ENCODE measurements around the gene PEBP1. TPM values are rescaled to one million over a fixed set of nuclear protein-coding genes. Genes with fewer than 3 reads are reported as not detected.

The PEBP1 gene
- total and polyA plus RNA-seq, 2 of the 8 experiments (the other 6 are each of a cell fraction or from before 2014, with no cell fraction given): 444 to 622 TPM

- no peak overlapping the region for H2BK12ac ChIP-seq (ENCODE audit: low read depth, low read length)
- no peak overlapping the region for H3K9ac ChIP-seq (replicated peaks in 1 of 4; ENCODE audit: extremely low read depth in 1 of 4, low read depth in 3 of 4, low read length in 3 of 4)
- no peak for FAIRE-seq
- no peak overlapping the region for H3K4me3 ChIP-seq (ENCODE audit: extremely low read depth in 1 of 4, insufficient read depth in 2 of 4, low read depth in 3 of 4, low read length in 4 of 4)
- peaks cover 0 to 51% (median 22%) of the 10 kb centered on the region in 4 experiments; a peak in 5 of 8 replicates for H3K36me3 ChIP-seq (ENCODE audit: control insufficient read depth in 2 of 4, insufficient read depth in 4 of 4, low read length in 3 of 4)
- H4K20me1 ChIP-seq (replicated peaks in 1 of 2; ENCODE audit: control insufficient read depth in 1 of 2, insufficient read depth in 2 of 2, low read length in 2 of 2): peaks cover 0 to 5% of the 10 kb centered on the region in 2 experiments
- no peak overlapping the region for H4K8ac ChIP-seq (ENCODE audit: extremely low read depth, insufficient read depth, low read length)
- DNase-seq (ENCODE audit: low read depth in 1 of 2, low spot score in 2 of 2): no peak
- no peak overlapping the region for H3K27ac ChIP-seq (ENCODE audit: low read depth, low read length)
- H4K5ac ChIP-seq (ENCODE audit: insufficient read length, low read depth, low read length): no peak overlapping the region
- WGBS, 2 experiments (ENCODE audit: extremely low coverage in 1 of 2, insufficient coverage in 1 of 2, insufficient read length in 1 of 2, insufficient replicate concordance in 2 of 2, low coverage in 1 of 2, low lambda C conversion rate in 2 of 2, missing lambda C conversion rate in 1 of 2): 92% methylated on average over 3 of the region's 3 CpGs; no CpG with 5 or more reads in 1 of the 2 experiments
- no peaks in the 10 kb centered on the region for H3K9me3 ChIP-seq (ENCODE audit: insufficient read depth in 2 of 2, low read depth in 1 of 2, low read length in 1 of 2)
- no peak overlapping the region for H3K4me2 ChIP-seq (ENCODE audit: insufficient read depth in 1 of 2, low read depth in 2 of 2, low read length in 2 of 2)
- no peak overlapping the region for H3K56ac ChIP-seq (replicated peaks; ENCODE audit: insufficient read length, low read depth, low read length)
- no peak overlapping the region for H4K91ac ChIP-seq (replicated peaks; ENCODE audit: insufficient read length, low read length)
- peaks cover 0 to 3% (median 0%) of the 10 kb centered on the region in 4 experiments; a peak in 2 of 7 replicates for H3K4me1 ChIP-seq (replicated peaks in 1 of 4; ENCODE audit: control insufficient read depth in 3 of 4, insufficient read depth in 4 of 4, low read length in 3 of 4)
- no peaks in the 10 kb centered on the region for H3K23me2 ChIP-seq (ENCODE audit: low read depth, low read length)
- ChIA-PET POLR2A (ENCODE audit: partially characterized antibody) (interaction anchor here (0.6 to 7.3 kb wide), 11 partner anchors 8 to 42 kb away, joined by 3 to 59 read pairs (median 5); partner anchors contain the start of genes PEBP1 and VSIG10), CTCF (ENCODE audit: partially characterized antibody) (interaction anchor here (0.6 to 1.4 kb wide), 9 partner anchors 10 to 1342 kb away, joined by 3 to 4 read pairs (median 3); partner anchors contain the start of gene VSIG10)
- no peak overlapping the region for H2AK5ac ChIP-seq (ENCODE audit: low read depth, low read length)
- H2BK20ac ChIP-seq (ENCODE audit: low read length): no peak overlapping the region
- no peak overlapping the region for H3K18ac ChIP-seq (ENCODE audit: extremely low read depth, low read length)
- H3K27me3 ChIP-seq (replicated peaks in 1 of 4; ENCODE audit: control insufficient read depth in 3 of 4, extremely low read depth in 1 of 4, insufficient read depth in 3 of 4, low read length in 3 of 4): no peaks in the 10 kb centered on the region
- no peak for TF ChIP-seq PHF8 (conservative IDR thresholded peaks at IDR 0.05; ENCODE audit: low read depth, low read length)
- TF ChIP-seq SP1 (IDR thresholded peaks at IDR 0.05; ENCODE audit: low read depth, low read length): no peak
- no peak for TF ChIP-seq TAF7 (optimal IDR thresholded peaks at IDR 0.05; ENCODE audit: borderline replicate concordance, low read depth, low read length)
- no peak for TF ChIP-seq RBBP5 (IDR thresholded peaks at IDR 0.05; ENCODE audit: borderline replicate concordance, low read depth, low read length)
- H2BK5ac ChIP-seq (ENCODE audit: low read depth, low read length): no peak overlapping the region
- H3K79me1 ChIP-seq (ENCODE audit: low read depth, low read length): peaks cover 3% of the 10 kb centered on the region; the same call in 1 of the 2 replicates
- no peak overlapping the region for H2AFZ ChIP-seq (ENCODE audit: low read length)
- H3K14ac ChIP-seq (ENCODE audit: insufficient read length): no peak overlapping the region
- no peak overlapping the region for H2BK15ac ChIP-seq (ENCODE audit: low read length)
- peaks cover 0 to 20% of the 10 kb centered on the region in 2 experiments; a peak in 2 of 4 replicates for H3K79me2 ChIP-seq (ENCODE audit: control insufficient read depth in 1 of 2, insufficient read depth in 2 of 2, low read length in 2 of 2)
- no peak overlapping the region for H2BK120ac ChIP-seq (replicated peaks; ENCODE audit: low read depth, low read length)
- no peak overlapping the region for H3K23ac ChIP-seq (ENCODE audit: insufficient read length)
- H3K4ac ChIP-seq (replicated peaks; ENCODE audit: insufficient read length, low read depth, low read length): no peak overlapping the region
These were observed 41.9 kb upstream of the PEBP1 start for GRCh38 chr12:118094039-118094438.
